ENCODE measurements around the gene COL8A1. TPM values are rescaled to one million over a fixed set of nuclear protein-coding genes. Genes with fewer than 3 reads are reported as not detected.

Gene COL8A1
- total and polyA plus RNA-seq, 3 donors from 2014 or later: 1.1 to 11.5 (median 1.3) TPM

DNA sequence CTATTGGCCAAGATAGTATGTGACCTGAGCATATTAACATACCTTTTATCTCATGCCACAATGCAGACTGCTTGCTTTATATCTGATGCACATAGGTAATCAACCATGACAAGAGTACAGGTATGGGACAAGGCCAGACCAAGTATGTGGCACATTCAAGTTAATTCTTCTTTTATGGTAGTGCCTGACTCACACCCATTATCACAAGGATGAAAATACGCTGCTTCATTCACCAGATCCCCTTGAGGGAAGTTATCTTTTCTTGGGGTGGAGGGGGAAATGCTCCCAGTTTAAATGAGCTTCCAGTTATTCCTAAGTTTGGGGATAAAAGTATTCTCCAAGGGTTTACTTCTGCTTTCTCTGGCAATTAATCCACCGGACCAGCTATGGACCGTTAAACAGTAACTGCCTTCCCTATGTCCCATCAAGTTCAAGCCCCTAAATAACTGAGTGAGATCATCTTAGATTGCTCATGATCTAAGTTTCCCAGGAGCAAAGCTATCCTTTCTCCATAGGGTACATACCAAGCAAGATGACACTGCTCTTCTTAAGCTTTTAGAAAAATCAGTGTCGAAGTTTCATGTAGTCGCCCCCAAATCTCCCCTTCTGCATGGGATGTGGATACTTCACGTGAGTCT, 1.9 kb downstream of the COL8A1 start:
- Histone ChIP-seq H3K9me3 (no peaks in the 10 kb centered on the region), H3K36me3 (ENCODE audit: low read depth, missing control alignments) (no peaks in the 10 kb centered on the region), H3K4me1 (no peaks in the 10 kb centered on the region), H3K27ac (no peak overlapping the region), H3K4me3 (no peak overlapping the region), H3K27me3 (no peaks in the 10 kb centered on the region)
- TF ChIP-seq, protein P1, sequence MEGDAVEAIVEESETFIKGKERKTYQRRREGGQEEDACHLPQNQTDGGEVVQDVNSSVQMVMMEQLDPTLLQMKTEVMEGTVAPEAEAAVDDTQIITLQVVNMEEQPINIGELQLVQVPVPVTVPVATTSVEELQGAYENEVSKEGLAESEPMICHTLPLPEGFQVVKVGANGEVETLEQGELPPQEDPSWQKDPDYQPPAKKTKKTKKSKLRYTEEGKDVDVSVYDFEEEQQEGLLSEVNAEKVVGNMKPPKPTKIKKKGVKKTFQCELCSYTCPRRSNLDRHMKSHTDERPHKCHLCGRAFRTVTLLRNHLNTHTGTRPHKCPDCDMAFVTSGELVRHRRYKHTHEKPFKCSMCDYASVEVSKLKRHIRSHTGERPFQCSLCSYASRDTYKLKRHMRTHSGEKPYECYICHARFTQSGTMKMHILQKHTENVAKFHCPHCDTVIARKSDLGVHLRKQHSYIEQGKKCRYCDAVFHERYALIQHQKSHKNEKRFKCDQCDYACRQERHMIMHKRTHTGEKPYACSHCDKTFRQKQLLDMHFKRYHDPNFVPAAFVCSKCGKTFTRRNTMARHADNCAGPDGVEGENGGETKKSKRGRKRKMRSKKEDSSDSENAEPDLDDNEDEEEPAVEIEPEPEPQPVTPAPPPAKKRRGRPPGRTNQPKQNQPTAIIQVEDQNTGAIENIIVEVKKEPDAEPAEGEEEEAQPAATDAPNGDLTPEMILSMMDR (IDR thresholded peaks at IDR 0.05): no peak
- no peak for TF ChIP-seq POLR2A (IDR thresholded peaks at IDR 0.05)
- DNase-seq: no peak
- intact Hi-C loops (cut with DNase I; ENCODE audit: low total_unique reads): no loop called here
- WGBS, 2 donors: 80 to 95% methylated on average over 6 of the region's 6 CpGs

DNA sequence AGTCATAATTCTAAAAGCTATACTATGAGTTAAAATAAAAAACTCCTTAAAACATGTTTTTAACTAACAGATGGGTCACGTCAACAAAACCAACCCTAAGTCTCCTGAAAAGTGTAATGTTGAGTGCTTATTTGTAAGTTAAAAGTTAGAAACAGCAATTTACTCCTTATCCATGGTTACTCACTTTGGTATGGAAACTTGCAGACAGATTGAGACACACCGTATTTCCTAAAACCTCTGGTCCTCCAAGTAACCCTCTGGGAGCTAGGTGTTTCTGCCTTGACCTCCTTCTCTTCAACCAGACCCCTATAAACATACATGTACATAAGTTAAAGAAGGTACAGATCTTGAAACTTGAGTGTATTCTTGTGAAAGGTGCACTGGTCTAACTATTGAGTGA, 3.1 kb downstream of the COL8A1 start:
- H3K27me3 ChIP-seq: no peaks in the 10 kb centered on the region
- no peaks in the 10 kb centered on the region for H3K9me3 ChIP-seq
- WGBS, 2 donors: 74 to 75% methylated on average over 2 of the region's 2 CpGs
- no peaks in the 10 kb centered on the region for H3K4me1 ChIP-seq
- TF ChIP-seq POLR2A (IDR thresholded peaks at IDR 0.05): no peak
- TF ChIP-seq, protein P1 (IDR thresholded peaks at IDR 0.05): no peak
- no peak overlapping the region for H3K4me3 ChIP-seq
- H3K36me3 ChIP-seq (ENCODE audit: low read depth, missing control alignments): no peaks in the 10 kb centered on the region
- DNase-seq: no peak
- H3K27ac ChIP-seq: no peak overlapping the region
- intact Hi-C loops (cut with DNase I; ENCODE audit: low total_unique reads): no loop called here

DNA sequence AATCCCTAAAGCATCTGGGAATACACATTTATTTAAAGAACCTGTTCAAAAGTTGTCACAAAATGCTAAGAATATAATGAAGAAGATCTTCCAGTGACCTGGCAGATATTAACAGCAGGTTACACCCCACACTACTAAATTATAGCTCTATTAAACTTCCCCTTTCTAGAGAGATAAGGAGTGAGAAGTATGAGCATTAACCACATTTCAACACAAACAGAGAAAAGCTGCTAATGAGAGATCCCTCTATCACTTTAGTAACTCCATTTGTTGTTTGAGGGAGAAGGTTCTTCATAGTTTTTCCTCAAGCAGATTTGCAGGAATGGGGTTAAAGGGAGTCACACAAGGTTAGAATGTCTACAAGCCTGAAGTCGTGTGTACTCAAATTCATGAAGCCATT, 3.6 kb downstream of the COL8A1 start:
- H3K36me3 ChIP-seq (ENCODE audit: low read depth, missing control alignments): no peaks in the 10 kb centered on the region
- H3K9me3 ChIP-seq: no peaks in the 10 kb centered on the region
- 33 to 69% methylated on average over 1 of the region's 1 CpG for WGBS, 2 donors
- H3K4me1 ChIP-seq: no peaks in the 10 kb centered on the region
- H3K4me3 ChIP-seq: no peak overlapping the region
- intact Hi-C loops (cut with DNase I; ENCODE audit: low total_unique reads): no loop called here
- DNase-seq: no peak
- H3K27me3 ChIP-seq: no peaks in the 10 kb centered on the region
- H3K27ac ChIP-seq: no peak overlapping the region
- TF ChIP-seq, protein P1 (IDR thresholded peaks at IDR 0.05): no peak
- no peak for TF ChIP-seq POLR2A (IDR thresholded peaks at IDR 0.05)

DNA sequence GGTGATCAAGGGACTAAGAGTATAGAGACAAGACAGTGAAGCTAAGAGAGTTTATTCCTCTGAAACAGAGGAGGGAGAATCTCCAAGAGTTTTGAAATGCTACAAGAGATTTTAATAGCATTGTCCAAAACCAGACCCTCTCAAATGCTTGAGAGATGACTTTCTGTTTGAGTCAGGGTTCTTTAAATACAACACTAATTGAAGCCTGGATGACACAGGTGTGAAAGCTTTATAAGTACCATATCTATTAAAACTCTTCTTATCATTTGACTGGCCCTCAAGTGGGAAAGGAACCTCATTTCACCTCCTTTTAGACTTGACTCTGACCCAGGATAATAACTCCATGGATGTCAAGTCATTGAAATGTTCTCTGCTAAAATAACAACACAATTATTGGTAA, 5.6 kb downstream of the COL8A1 start:
- Histone ChIP-seq H3K27me3 (no peaks in the 10 kb centered on the region), H3K4me3 (no peak overlapping the region), H3K36me3 (ENCODE audit: low read depth, missing control alignments) (no peaks in the 10 kb centered on the region), H3K9me3 (no peaks in the 10 kb centered on the region), H3K27ac (no peak overlapping the region), H3K4me1 (no peaks in the 10 kb centered on the region)
- intact Hi-C loops (cut with DNase I; ENCODE audit: low total_unique reads): no loop called here
- DNase-seq: no peak
- TF ChIP-seq POLR2A (IDR thresholded peaks at IDR 0.05): no peak
- TF ChIP-seq, protein P1 (IDR thresholded peaks at IDR 0.05): no peak

DNA sequence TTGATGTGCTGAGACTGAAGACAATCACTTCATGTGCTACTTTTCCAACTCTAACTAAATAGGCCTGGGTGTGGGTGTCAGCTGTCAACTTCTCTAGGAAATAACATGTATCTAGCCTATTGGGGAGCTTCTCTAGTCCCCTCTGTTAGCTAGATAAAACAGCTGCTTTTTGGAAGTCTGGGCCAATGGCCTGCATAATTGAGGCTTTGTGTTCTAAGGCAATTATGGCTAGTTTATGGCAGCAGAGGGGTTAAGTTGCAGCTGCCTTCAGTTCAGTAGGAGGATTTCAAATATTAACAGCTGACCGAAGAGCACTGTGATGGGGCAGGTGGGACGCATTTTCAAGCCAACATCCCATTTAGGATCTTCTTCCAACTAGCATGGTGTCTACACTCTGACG, 6.4 kb downstream of the COL8A1 start:
- Histone ChIP-seq H3K27me3 (no peaks in the 10 kb centered on the region), H3K4me3 (no peak overlapping the region), H3K4me1 (no peaks in the 10 kb centered on the region), H3K27ac (no peak overlapping the region), H3K36me3 (ENCODE audit: low read depth, missing control alignments) (no peaks in the 10 kb centered on the region), H3K9me3 (no peaks in the 10 kb centered on the region)
- TF ChIP-seq, protein P1 (IDR thresholded peaks at IDR 0.05): no peak
- TF ChIP-seq POLR2A (IDR thresholded peaks at IDR 0.05): no peak
- intact Hi-C loops (cut with DNase I; ENCODE audit: low total_unique reads): no loop called here
- 81 to 86% methylated on average over 3 of the region's 3 CpGs for WGBS, 2 donors
- DNase-seq: no peak

Data from testis (tissue), 3 donors.